Measurements from ENCODE around the gene DLG2.
"Not testable (repeated sequence)": the region's sequence is repeated elsewhere in the genome, so short reads cannot be mapped to it uniquely, and the experiment has no call there.

Gene DLG2

GRCh38 chr11:84819128-84819527 lies 808.0 kb downstream of the DLG2 start:
- DNase-seq: no peak

- DNase-seq: no peak
Measured at GRCh38 chr11:84817998-84818397, 809.1 kb downstream of the DLG2 start.

- no peak for DNase-seq
Measured at GRCh38 chr11:84812471-84812969, 814.6 kb downstream of the DLG2 start.

- no peak for DNase-seq
Measured at GRCh38 chr11:84806354-84806753, 820.8 kb downstream of the DLG2 start.

DNA sequence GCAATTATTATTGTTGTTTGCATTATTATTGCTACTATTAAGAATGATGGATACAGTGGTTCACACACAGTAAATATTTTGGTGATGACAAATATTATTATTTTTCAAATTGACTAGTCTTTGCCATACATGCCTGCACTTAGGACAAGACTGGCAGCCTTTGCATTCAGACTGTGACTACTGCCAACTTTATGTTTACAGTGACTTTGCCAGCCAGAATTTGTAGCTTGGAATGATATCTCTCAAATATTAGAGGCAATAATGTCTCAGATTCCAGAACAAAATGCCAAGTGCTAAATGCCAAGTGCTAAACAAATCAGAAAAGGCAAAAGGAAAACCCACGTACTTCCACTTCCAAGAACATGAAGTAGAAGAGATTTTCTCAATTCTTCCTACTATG lies 823.1 kb downstream of the DLG2 start:
- no peak for DNase-seq

GRCh38 chr11:84800755-84801346 lies 826.3 kb downstream of the DLG2 start:
- no peak for DNase-seq

GRCh38 chr11:84799112-84799511 lies 828.0 kb downstream of the DLG2 start:
- no peak for DNase-seq

DNA sequence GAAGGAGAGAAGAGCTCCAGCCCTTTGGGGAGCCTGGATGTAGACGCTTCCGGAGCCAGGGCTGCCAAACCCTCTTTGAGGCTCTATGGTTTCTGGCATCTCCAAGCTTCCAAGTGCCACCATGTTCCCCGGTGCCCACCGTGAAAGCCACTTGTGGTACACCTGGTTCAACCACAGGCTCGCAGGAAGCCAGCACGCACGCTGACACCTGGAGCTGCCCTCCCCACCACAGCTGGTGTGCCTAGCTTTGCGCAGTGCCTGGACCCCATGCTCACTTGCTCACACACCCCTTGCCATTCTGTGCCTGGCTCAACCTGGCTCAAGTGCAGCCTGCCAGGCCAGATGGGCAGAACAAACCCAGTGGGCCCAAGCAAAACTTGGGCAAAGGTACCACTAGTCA lies 831.4 kb downstream of the DLG2 start:
- DNase-seq: no peak

DNA sequence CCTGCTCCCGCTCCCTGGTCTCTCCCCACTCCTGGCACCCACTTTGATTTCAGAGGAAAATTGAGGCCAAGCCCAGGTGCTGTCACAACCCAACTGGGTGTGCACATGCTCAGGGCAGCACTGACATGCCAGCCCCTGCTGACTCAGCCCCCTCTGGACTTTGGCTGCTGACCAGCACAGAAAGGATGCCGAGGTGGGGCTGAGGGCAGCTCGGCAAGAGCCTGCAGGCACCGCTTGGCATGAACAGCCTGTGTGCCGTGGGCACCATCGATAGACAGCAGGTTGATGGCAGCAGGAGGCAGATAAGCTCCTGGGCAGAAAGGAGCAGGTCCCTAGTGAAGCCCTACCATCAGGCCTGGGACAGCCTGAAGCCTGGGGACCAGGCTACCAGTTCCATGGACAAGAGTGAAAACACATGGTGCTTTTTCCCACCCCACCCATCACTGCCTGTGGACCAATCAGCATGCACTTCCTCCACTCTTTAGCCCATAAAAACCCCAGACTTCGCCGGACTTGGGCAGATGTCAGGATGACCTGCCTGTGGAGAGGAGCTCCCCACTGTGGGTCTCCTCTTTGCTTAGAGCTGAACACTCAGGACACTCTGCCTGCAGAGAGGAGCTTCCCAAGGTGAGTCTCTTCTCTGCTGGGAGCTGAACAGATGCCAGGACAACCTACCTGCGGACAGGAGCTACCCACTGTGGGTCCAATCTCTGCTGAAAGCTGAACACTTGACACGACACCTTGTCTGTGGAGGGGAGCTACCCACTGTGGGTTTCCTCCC lies 832.3 kb downstream of the DLG2 start:
- no peak for DNase-seq

DNA sequence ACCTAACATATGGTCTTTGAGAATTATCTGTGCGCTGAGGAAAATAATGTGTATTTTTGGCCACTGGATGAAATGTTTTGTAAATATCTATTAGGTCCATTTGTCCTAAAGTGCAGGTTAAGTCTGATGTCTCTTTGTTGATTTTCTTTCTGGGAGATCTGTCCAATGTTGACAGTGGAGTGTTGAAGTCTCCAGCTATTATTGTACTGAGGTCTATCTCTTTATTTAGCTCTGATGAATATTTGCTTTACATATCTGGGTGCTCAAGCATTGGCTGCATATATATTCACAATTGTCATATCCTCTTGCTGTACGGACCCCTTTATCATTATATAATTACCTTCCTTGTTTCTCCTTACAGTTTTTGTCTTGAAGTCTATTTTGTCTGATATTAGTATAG lies 833.8 kb downstream of the DLG2 start:
- DNase-seq: no peak

GRCh38 chr11:84790849-84791427 lies 836.2 kb downstream of the DLG2 start:
- DNase-seq: no peak

DNA sequence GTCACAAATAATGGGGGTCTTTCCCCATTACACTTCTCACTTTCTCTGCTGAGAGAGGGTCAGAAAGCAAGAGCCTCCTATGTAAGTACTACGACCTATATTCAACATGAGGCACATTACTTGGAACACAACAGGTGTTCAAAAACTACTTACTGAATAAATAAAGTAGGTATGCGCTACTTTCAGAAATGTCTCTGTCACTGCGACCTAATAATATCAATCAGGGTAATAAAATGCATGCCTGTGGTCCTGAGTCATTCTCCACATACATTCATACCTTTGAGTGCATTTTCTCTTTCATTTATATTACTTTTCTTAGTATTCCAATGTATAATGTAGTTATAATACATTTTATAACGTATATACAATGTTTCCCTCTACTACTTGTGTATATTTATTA lies 838.9 kb downstream of the DLG2 start:
- no peak for DNase-seq

DNA sequence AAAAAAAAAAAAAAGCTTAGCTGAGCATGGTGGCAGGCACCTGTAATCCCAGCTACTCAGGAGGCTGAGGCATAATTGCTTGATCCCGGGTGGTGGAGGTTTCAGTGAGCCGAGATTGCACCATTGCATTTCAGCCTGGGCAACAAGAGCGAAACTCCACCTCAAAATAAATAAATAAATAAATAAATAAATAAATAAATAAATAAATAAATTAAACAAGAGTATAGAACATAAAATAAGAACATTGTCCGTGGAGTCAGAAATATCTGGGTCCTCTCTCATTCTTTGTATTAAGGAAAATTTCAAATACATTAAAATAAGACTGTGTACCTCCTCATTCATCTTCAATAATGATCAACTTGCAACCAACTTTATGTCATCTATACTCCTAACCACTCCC lies 843.0 kb downstream of the DLG2 start:
- not testable (repeated sequence) for DNase-seq

GRCh38 chr11:84780689-84781293 lies 846.4 kb downstream of the DLG2 start:
- no peak for DNase-seq

GRCh38 chr11:84775503-84775902 lies 851.6 kb downstream of the DLG2 start:
- DNase-seq: no peak

- no peak for DNase-seq
Measured at GRCh38 chr11:84763931-84764330, 863.2 kb downstream of the DLG2 start.

DNA sequence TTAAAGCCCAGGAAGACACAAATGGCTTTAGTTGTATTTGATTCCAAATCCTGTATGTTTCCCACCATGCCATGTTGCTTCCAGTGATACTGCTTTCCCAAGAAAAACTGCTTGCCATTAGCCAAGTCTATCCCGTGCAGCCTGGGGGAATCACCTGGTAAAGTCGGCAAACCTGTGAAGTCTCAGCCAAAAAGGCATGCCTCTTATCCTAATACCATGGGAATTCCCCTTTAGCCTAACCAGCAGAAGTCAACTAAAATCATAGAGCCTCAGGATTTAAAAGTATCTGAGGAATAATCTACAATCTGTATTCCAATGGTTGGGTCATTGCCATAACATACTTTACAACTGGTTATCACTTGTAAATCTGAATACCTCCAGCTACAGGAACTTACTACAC lies 869.4 kb downstream of the DLG2 start:
- no peak for DNase-seq

DNA sequence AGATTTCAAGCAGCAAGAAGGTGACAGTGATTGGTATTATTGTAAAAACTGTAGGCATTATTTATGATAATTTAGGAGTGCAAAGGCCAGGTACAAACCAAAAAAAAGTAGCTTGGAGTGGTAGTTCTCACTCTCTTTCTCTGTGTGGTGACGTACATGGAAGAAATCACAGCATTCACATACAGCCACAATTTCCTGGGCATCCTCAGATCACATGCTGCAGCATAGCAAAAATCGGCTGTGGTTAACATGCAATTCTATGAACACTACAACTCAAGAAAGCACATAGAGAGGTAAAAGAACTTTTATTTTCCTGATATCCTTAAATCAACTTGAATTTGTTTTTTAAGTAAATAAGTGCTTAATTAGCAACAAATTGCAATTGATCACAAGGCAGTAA lies 875.8 kb downstream of the DLG2 start:
- no peak for DNase-seq

DNA sequence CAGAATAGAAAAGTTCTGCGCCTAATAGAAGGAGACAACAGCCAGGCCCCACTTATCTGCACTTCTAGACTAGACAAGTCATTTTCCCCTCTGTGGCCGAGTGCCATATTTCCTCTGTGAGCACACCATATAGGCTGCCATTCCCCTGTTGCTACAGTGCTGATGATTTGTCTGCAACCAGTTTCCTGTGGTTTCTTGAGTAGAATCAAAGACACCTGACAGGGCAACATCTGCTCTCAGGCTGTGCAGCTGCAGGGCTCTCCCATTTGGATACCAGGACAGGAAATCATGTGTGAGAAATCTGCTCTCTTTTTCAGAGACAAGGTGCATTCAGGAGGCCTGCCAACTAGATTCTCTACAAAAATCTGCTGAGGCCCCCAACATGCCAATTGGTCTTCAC lies 879.3 kb downstream of the DLG2 start:
- no peak for DNase-seq

- DNase-seq: no peak
Measured at GRCh38 chr11:84740050-84740449, 887.1 kb downstream of the DLG2 start.

GRCh38 chr11:84724256-84724655 lies 902.9 kb downstream of the DLG2 start:
- DNase-seq: no peak

- DNase-seq: no peak
Measured at GRCh38 chr11:84722583-84723108, 904.5 kb downstream of the DLG2 start.

- DNase-seq: no peak
Measured at GRCh38 chr11:84721561-84721961, 905.6 kb downstream of the DLG2 start.

All from CD4-positive, alpha-beta T cell treated with Interleukin-1 beta for 1 hour (primary cell).